Activated CD4-positive, alpha-beta T cell treated with anti-CD3 and anti-CD28 coated beads, Interleukin-2, amount 10 ng/mL, durations not matched to agents 7 days and 5 days (primary cell): ENCODE data around the gene ARHGAP26. TPM values are rescaled to one million over a fixed set of nuclear protein-coding genes. Genes with fewer than 3 reads are reported as not detected.

Experiments used
- CTCF ChIA-PET: fragments of 350-600 bp; sonication (Branson Sonifier 250); formaldehyde crosslinking; loops from one replicate; lab custom pipeline; 2021; ENCODE audit warnings: antibody characterized with exemption; lab: Charles Lee
- POLR2A ChIA-PET: fragments of 350-600 bp; sonication (Branson Sonifier 250); formaldehyde crosslinking; loops from one replicate; lab custom pipeline; 2021; ENCODE audit warnings: antibody characterized with exemption; lab: Charles Lee
- DNase-seq: peaks from one replicate; pipeline ENCODE4 v3.0.0-alpha.2; 2020
- H3K27ac Mint-ChIP-seq: one replicate; pipeline ENCODE4 v1.8.0; 2021; ENCODE audit warnings: mild to moderate bottlenecking, moderate library complexity, mixed read lengths
- H3K27me3 Mint-ChIP-seq: one replicate; pipeline ENCODE4 v1.8.0; 2021; ENCODE audit warnings: mixed read lengths
- H3K36me3 Mint-ChIP-seq: one replicate; pipeline ENCODE4 v1.8.0; 2021; ENCODE audit warnings: low read depth, mixed read lengths
- H3K4me1 Mint-ChIP-seq: one replicate; pipeline ENCODE4 v1.8.0; 2021; ENCODE audit warnings: mixed read lengths
- H3K4me3 Mint-ChIP-seq: one replicate; pipeline ENCODE4 v1.8.0; 2021; ENCODE audit warnings: mild to moderate bottlenecking, moderate library complexity, mixed read lengths
- H3K9me3 Mint-ChIP-seq: one replicate; pipeline ENCODE4 v1.8.0; 2021; ENCODE audit warnings: mixed read lengths
- total RNA-seq, 2 experiments: library from RNA; stranded (reverse); gene quantifications; one replicate each; pipeline ENCODE4 v1.2.3, GENCODE V29; 2021

Gene ARHGAP26
- total RNA-seq, 2 experiments from 2014 or later = 21.0 to 21.5 TPM

- no peak overlapping the region for H3K27ac Mint-ChIP-seq
- no peak overlapping the region for H3K4me3 Mint-ChIP-seq
- H3K36me3 Mint-ChIP-seq = no peaks in the 10 kb centered on the region
- no peaks in the 10 kb centered on the region for H3K27me3 Mint-ChIP-seq
- CTCF ChIA-PET = interaction anchor here (0.6 to 2.0 kb wide), 7 partner anchors 19 to 878 kb away, joined by 3 to 5 read pairs (median 3); no protein-coding TSS in a partner anchor
- peaks cover 8% of the 10 kb centered on the region for H3K4me1 Mint-ChIP-seq
- no peak for DNase-seq
- POLR2A ChIA-PET = no interaction called here
- no peaks in the 10 kb centered on the region for H3K9me3 Mint-ChIP-seq
Observed at GRCh38 chr5:142853682-142854081, 83.5 kb downstream of the ARHGAP26 start.

DNA sequence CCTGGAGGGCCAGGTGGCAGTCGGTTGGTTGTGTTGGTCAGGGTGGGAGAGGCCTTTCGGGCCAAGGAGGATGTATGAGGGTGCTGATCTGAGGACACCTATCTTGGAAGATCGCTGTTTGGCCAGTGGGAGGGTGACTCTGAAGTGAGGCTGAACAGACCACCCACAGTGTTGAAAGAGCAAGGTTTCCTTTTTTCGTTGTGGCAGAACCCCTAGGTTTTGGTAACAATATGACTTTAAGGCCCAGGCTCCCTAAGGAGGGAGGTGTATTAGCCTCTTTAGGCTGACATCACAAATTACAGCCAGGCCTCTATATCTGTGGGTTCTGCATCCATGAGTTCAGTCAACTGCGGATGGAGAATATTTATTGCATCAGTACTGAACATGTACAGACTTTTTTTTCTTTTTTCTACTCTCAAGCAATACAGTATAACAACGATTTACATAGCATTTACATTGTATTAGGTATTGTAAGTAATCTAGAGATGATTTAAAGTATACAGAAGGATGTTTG, 86.1 kb downstream of the ARHGAP26 start:
- Mint-ChIP-seq H3K27me3 (no peaks in the 10 kb centered on the region), H3K4me3 (no peak overlapping the region), H3K4me1 (peaks cover 9% of the 10 kb centered on the region), H3K27ac (no peak overlapping the region), H3K36me3 (no peaks in the 10 kb centered on the region), H3K9me3 (no peaks in the 10 kb centered on the region)
- no peak for DNase-seq
- POLR2A ChIA-PET = no interaction called here
- CTCF ChIA-PET = interaction anchor here (1.6 kb wide), 1 partner anchor 12 kb away, joined by 5 read pairs; no protein-coding TSS in a partner anchor

DNA sequence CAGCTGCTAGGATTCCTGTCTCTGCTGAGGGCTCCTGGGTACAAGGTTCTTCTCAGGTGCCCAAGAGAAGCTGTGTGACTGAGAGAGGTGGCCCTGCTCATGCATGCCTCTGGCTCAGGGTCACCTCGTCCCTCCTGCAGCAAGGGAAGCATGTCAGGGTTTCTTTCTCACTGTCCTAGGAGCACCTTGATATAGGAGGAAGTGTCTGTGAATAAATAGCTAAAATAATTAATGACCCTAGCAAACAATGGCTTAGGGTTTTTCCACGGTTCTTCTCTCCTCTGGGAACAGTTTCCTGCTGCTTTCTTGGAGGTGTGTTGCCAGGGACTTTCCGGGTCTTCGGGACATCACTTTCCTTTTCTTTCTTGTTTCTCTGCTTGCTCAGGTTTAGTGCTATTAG, 87.2 kb downstream of the ARHGAP26 start:
- no peak overlapping the region for H3K4me3 Mint-ChIP-seq
- ChIA-PET CTCF (interaction anchor here (1.1 kb wide), 1 partner anchor 12 kb away, joined by 4 read pairs; no protein-coding TSS in a partner anchor), POLR2A (no interaction called here)

GRCh38 chr5:142859037-142859436, 88.9 kb downstream of the ARHGAP26 start:
- Mint-ChIP-seq H3K4me1 (peaks cover 19% of the 10 kb centered on the region), H3K27ac (no peak overlapping the region), H3K36me3 (no peaks in the 10 kb centered on the region), H3K4me3 (no peak overlapping the region), H3K27me3 (no peaks in the 10 kb centered on the region), H3K9me3 (no peaks in the 10 kb centered on the region)
- ChIA-PET POLR2A (no interaction called here), CTCF (interaction anchor here (1.0 to 2.2 kb wide), 3 partner anchors 11 to 29 kb away, joined by 3 to 7 read pairs (median 4); no protein-coding TSS in a partner anchor)
- no peak for DNase-seq

More for the DNA sequence above, 87.2 kb downstream of the ARHGAP26 start:
- Mint-ChIP-seq H3K36me3 (no peaks in the 10 kb centered on the region), H3K9me3 (no peaks in the 10 kb centered on the region), H3K4me1 (peaks cover 16% of the 10 kb centered on the region), H3K27me3 (no peaks in the 10 kb centered on the region), H3K27ac (no peak overlapping the region)
- DNase-seq = no peak

GRCh38 chr5:142860270-142860669, 90.1 kb downstream of the ARHGAP26 start:
- no peak overlapping the region for H3K4me3 Mint-ChIP-seq
- H3K9me3 Mint-ChIP-seq = no peaks in the 10 kb centered on the region
- ChIA-PET CTCF (interaction anchor here (1.2 to 2.2 kb wide), 4 partner anchors 12 to 112 kb away, joined by 3 to 7 read pairs (median 4); no protein-coding TSS in a partner anchor), POLR2A (no interaction called here)
- H3K36me3 Mint-ChIP-seq = no peaks in the 10 kb centered on the region
- no peaks in the 10 kb centered on the region for H3K27me3 Mint-ChIP-seq
- H3K27ac Mint-ChIP-seq = no peak overlapping the region
- no peak for DNase-seq
- H3K4me1 Mint-ChIP-seq = peaks cover 30% of the 10 kb centered on the region

- Mint-ChIP-seq H3K4me1 (peaks cover 30% of the 10 kb centered on the region), H3K36me3 (no peaks in the 10 kb centered on the region), H3K27me3 (no peaks in the 10 kb centered on the region), H3K4me3 (no peak overlapping the region), H3K9me3 (no peaks in the 10 kb centered on the region), H3K27ac (no peak overlapping the region)
- DNase-seq = no peak
- CTCF ChIA-PET = interaction anchor here (0.6 to 2.2 kb wide), 4 partner anchors 13 to 89 kb away, joined by 3 to 7 read pairs (median 3); no protein-coding TSS in a partner anchor
- POLR2A ChIA-PET = no interaction called here
Observed at GRCh38 chr5:142861011-142861410, 90.8 kb downstream of the ARHGAP26 start.

GRCh38 chr5:142862594-142862993, 92.4 kb downstream of the ARHGAP26 start:
- H3K4me1 Mint-ChIP-seq = peaks cover 40% of the 10 kb centered on the region
- no peak overlapping the region for H3K4me3 Mint-ChIP-seq
- no peaks in the 10 kb centered on the region for H3K36me3 Mint-ChIP-seq
- ChIA-PET POLR2A (no interaction called here), CTCF (interaction anchor here (1.0 to 1.3 kb wide), 2 partner anchors 25 to 53 kb away, joined by 3 read pairs; no protein-coding TSS in a partner anchor)
- no peak overlapping the region for H3K27ac Mint-ChIP-seq
- no peak for DNase-seq
- no peaks in the 10 kb centered on the region for H3K27me3 Mint-ChIP-seq
- H3K9me3 Mint-ChIP-seq = no peaks in the 10 kb centered on the region

GRCh38 chr5:142863856-142864255, 93.7 kb downstream of the ARHGAP26 start:
- no peak overlapping the region for H3K4me3 Mint-ChIP-seq
- H3K27ac Mint-ChIP-seq = peak overlapping the region; percentile 20
- peaks cover 40% of the 10 kb centered on the region for H3K4me1 Mint-ChIP-seq

DNA sequence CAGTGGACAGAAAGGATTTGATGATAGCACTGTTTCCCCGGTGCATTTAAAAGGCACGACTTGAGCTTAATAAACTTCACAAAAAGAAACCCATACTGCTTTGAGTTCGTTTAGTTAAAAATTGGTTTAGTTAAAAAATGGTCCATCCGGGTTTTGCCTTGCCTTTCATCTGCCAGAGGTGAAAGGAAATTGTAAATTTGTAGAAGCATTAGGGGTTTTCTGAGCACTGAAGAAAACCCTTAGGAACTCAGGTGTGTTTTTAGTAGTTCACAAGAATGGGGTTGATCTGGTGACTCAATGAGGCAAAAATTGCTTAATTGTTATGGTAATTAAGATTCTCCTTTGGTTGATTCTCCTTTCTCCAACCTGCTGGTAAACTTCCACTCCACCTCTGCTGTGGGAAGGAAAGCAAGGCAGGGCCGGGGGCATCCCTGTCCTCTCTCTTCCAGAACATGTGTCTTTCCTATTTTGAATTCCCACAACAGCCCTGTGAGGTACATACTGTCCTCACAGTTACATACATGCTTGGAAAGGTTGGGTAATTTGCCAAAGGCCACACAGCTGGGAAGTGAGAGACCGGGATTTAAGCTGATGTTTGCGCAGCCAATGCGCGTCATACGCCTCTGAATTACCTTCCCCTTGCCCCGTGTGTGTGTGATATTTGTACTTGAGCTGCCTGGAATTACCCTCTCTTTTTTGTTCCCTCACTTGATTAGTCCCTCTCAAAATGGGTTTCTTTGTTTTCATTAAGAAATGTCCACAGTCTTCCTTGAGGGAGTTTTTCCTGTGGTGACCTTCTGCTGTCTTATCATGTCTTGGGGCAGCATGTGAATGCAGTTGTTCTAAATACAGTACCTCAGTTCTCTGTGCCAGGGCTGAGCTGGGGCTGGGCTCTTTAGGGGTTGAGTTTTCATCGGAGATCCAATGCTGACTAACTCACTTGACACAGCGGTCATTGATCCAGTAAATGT, 94.4 kb downstream of the ARHGAP26 start:
- Mint-ChIP-seq H3K4me1 (peaks cover 40% of the 10 kb centered on the region), H3K4me3 (no peak overlapping the region), H3K27me3 (no peaks in the 10 kb centered on the region), H3K9me3 (no peaks in the 10 kb centered on the region), H3K27ac (peak overlapping the region; percentile 20), H3K36me3 (no peaks in the 10 kb centered on the region)
- ChIA-PET POLR2A (no interaction called here), CTCF (interaction anchor here (1.2 to 1.4 kb wide), 4 partner anchors 16 to 151 kb away, joined by 3 to 6 read pairs (median 4); no protein-coding TSS in a partner anchor)
- no peak for DNase-seq

More at GRCh38 chr5:142863856-142864255, 93.7 kb downstream of the ARHGAP26 start:
- ChIA-PET CTCF (interaction anchor here (1.2 to 1.3 kb wide), 3 partner anchors 54 to 116 kb away, joined by 3 to 4 read pairs (median 3); no protein-coding TSS in a partner anchor), POLR2A (no interaction called here)
- H3K9me3 Mint-ChIP-seq = no peaks in the 10 kb centered on the region
- no peak for DNase-seq
- H3K27me3 Mint-ChIP-seq = no peaks in the 10 kb centered on the region
- no peaks in the 10 kb centered on the region for H3K36me3 Mint-ChIP-seq

DNA sequence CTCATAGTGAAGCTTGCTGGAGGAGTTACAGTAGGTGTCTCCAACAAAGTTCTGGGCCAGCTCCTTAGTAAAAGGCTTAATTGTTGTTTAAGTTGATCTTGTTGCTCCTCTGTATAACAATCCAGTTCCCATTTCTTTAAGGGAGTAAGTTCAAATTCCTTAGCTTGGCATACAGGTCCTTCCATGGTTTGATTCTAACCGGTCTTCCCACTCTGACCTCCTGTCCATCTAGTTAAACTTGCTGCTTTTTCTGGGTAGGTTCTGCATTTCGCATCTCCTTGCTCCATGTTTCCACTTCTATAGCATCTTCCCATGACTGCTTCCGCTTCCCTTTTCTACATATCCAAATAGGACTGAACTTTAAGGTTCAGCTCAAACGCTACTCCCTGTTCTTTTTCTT, 95.5 kb downstream of the ARHGAP26 start:
- no peak for DNase-seq
- no peaks in the 10 kb centered on the region for H3K36me3 Mint-ChIP-seq
- H3K4me1 Mint-ChIP-seq = peaks cover 38% of the 10 kb centered on the region
- no peaks in the 10 kb centered on the region for H3K9me3 Mint-ChIP-seq
- ChIA-PET CTCF (interaction anchor here (0.8 to 1.4 kb wide), 3 partner anchors 15 to 153 kb away, joined by 3 to 6 read pairs (median 5); no protein-coding TSS in a partner anchor), POLR2A (no interaction called here)
- H3K4me3 Mint-ChIP-seq = no peak overlapping the region
- no peak overlapping the region for H3K27ac Mint-ChIP-seq
- no peaks in the 10 kb centered on the region for H3K27me3 Mint-ChIP-seq

- Mint-ChIP-seq H3K27ac (no peak overlapping the region), H3K9me3 (no peaks in the 10 kb centered on the region), H3K4me1 (peaks cover 29% of the 10 kb centered on the region), H3K27me3 (no peaks in the 10 kb centered on the region), H3K36me3 (no peaks in the 10 kb centered on the region), H3K4me3 (no peak overlapping the region)
- ChIA-PET CTCF (interaction anchor here (0.6 to 1.7 kb wide), 14 partner anchors 18 to 272 kb away, joined by 3 to 26 read pairs (median 4); partner anchors contain the start of gene ARHGAP26), POLR2A (interaction anchor here (0.7 to 1.5 kb wide), 2 partner anchors 12 to 96 kb away, joined by 4 read pairs; partner anchors contain the start of gene ARHGAP26)
- DNase-seq = peak; percentile 60
Observed at GRCh38 chr5:142866563-142867275, 96.5 kb downstream of the ARHGAP26 start.

DNA sequence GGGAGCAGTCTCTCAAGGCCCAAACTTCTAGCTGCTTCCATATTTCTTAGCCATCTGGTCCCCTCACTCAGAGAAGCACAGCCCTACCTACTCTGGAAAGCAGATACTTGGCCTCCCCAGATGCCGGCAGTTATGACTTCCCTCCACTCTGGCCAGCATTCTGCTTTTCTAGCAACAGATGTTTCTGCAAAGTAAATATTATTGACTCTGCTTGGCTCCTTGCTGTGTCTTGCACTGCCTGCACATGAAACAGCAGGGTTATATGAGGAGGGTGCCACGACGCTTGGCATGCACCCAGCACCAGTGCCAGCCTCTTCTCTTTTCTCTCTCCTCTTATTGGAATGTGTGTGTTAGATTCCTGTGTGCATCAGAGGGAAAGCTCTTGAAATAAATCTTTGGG, 99.7 kb downstream of the ARHGAP26 start:
- ChIA-PET POLR2A (no interaction called here), CTCF (interaction anchor here (1.0 to 2.6 kb wide), 4 partner anchors 10 to 157 kb away, joined by 3 to 14 read pairs (median 10); no protein-coding TSS in a partner anchor)
- Mint-ChIP-seq H3K27me3 (no peaks in the 10 kb centered on the region), H3K4me3 (no peak overlapping the region), H3K36me3 (no peaks in the 10 kb centered on the region), H3K4me1 (peaks cover 13% of the 10 kb centered on the region), H3K9me3 (no peaks in the 10 kb centered on the region), H3K27ac (no peak overlapping the region)
- no peak for DNase-seq
